Myocyte (in vitro differentiated cells): ENCODE data around the gene C19orf12. TPM values are rescaled to one million over a fixed set of nuclear protein-coding genes. Genes with fewer than 3 reads are reported as not detected.

Source experiments
- DNase-seq: peaks from one replicate; pipeline ENCODE4 v3.0.0-alpha.2; 2012; ENCODE audit warnings: low read depth
- polyA plus RNA-seq: library from polyadenylated mRNA; unstranded; fragments of >200 nt; gene quantifications from one replicate; pipeline ENCODE4 v1.2.1, GENCODE V29; 2012; ENCODE audit warnings: missing spikeins
- total RNA-seq: library from RNA; depleted of rRNA; stranded (reverse); fragments of >200 nt; gene quantifications from 2 replicates; pipeline ENCODE4 v1.2.3, GENCODE V29; 2014

Gene C19orf12
- 64.7 and 69.7 TPM in 2 replicates for total RNA-seq
- 51.9 TPM for polyA plus RNA-seq

GRCh38 chr19:29714953-29715700 lies at the start of gene C19orf12:
TSS of gene C19orf12 (minus strand) at chr19:29715261. CDS start at chr19:29708413, 6,848 bp downstream.
- DNase-seq, result peak; percentile 69

- no peak for DNase-seq
These were observed 49.3 kb upstream of the C19orf12 start for GRCh38 chr19:29764361-29764760.

- no peak for DNase-seq
These were observed 48.1 kb upstream of the C19orf12 start for GRCh38 chr19:29763196-29763595.

- no peak for DNase-seq
These were observed 46.6 kb upstream of the C19orf12 start for GRCh38 chr19:29761575-29762232.

GRCh38 chr19:29760752-29761502 lies 45.9 kb upstream of the C19orf12 start:
- no peak for DNase-seq

- no peak for DNase-seq
These were observed 44.3 kb upstream of the C19orf12 start for GRCh38 chr19:29759359-29759758.

GRCh38 chr19:29758863-29759262 lies 43.8 kb upstream of the C19orf12 start:
- no peak for DNase-seq

GRCh38 chr19:29757551-29757950 lies 42.5 kb upstream of the C19orf12 start:
- no peak for DNase-seq

GRCh38 chr19:29753934-29754305 lies 38.9 kb upstream of the C19orf12 start:
- DNase-seq, result no peak

- DNase-seq, result no peak
These were observed 38.3 kb upstream of the C19orf12 start for GRCh38 chr19:29753190-29753933.

GRCh38 chr19:29752450-29753025 lies 37.5 kb upstream of the C19orf12 start:
- no peak for DNase-seq

- DNase-seq, result no peak
These were observed 36.9 kb upstream of the C19orf12 start for GRCh38 chr19:29751932-29752331.

GRCh38 chr19:29750001-29750400 lies 34.9 kb upstream of the C19orf12 start:
- DNase-seq, result no peak

- DNase-seq, result no peak
These were observed 34.2 kb upstream of the C19orf12 start for GRCh38 chr19:29748996-29749849.

- DNase-seq, result no peak
These were observed 30.2 kb upstream of the C19orf12 start for GRCh38 chr19:29745253-29745652.

GRCh38 chr19:29743681-29744080 lies 28.6 kb upstream of the C19orf12 start:
- no peak for DNase-seq

- DNase-seq, result no peak
These were observed 26.7 kb upstream of the C19orf12 start for GRCh38 chr19:29741776-29742175.

GRCh38 chr19:29741226-29741625 lies 26.2 kb upstream of the C19orf12 start:
- DNase-seq, result no peak

- DNase-seq, result no peak
These were observed 22.5 kb upstream of the C19orf12 start for GRCh38 chr19:29737461-29738000.

- no peak for DNase-seq
These were observed 20.8 kb upstream of the C19orf12 start for GRCh38 chr19:29735829-29736228.
